GM21717 (cell line): ENCODE results near the gene CREB3.

Experiments
- ATAC-seq: cut with Tn5 transposase; IDR thresholded peaks from one replicate; pipeline ENCODE4 v1.9.1; 2021; ENCODE audit warnings: mild to moderate bottlenecking, moderate library complexity; ENCODE audit not compliant: unreplicated experiment

The CREB3 gene

DNA sequence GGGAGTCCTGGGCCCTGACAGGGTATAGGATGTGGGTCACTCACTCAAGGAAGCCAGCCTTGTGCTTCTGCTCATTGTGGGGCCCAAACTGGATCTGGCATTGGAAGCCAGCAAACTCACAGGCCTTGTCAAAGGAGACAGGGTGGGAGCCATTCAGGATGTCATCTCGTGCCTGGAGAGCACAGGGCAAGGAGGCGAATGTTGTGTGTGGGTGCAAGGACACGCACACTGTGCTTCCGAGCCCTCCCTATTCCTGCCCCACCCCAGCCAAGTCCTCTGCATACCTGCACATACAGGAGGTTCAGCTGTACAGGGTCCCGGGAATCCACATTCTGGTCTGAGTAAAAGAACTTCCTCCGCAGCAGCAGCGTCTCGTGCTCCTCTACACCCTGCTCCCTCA is 8.6 kb upstream of the CREB3 start:
- ATAC-seq: no peak

DNA sequence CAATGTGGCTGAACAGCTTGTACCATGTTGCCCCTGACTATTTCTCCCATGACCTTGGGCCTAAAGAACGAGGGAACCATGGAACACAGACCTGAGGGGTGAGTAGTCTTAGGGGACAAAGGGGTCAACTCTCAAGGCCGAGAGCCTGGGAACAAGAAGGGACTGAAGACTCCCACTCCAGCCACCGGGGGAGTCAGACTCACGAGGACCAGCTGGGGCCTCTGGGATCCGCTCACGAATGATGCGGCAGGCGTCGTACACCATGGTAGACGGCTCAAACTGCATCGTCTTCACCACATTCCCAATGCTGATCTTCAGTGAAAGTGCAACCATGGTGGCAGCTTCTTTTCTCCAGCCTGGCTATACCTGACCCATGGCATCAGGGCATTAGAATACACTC is 7.1 kb upstream of the CREB3 start:
- no peak for ATAC-seq

DNA sequence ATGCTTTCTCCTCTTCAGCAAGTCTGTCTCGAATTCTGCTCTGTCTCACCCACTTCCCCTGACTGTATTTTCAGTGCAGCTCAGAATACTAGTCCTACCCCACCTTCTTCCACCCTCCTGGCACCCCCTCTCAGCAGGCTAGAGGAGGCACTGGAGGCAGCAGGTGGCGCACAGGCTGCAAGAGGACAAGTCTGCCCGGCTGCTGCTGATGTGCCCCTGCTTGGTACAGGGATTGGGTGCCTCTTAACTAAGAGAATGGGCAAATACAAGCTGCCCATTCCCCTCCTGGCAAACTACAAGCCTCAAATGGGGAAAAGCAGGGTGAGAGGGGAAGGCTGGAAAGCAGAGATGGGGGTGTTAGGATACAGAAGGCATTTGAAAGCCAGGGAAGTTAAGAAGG is 5.5 kb upstream of the CREB3 start:
- ATAC-seq: no peak

DNA sequence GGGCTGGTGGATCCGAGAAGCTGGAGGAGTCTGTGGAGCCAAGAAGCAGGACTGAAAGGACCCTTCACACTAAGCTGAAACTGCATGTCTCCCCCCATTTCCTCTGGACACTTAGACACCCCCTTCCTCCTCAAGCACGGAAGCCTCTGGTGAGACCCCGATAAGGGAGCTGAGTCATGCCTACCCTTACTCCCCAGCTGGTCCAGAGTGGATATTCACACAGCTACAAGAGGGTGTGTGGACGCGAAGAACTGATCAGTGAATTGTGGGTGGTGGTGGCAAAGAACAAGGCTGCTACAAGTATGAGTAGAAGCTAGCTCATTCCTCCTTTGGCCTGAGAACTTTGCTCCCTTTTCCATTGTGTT is 4.8 kb upstream of the CREB3 start:
- no peak for ATAC-seq

DNA sequence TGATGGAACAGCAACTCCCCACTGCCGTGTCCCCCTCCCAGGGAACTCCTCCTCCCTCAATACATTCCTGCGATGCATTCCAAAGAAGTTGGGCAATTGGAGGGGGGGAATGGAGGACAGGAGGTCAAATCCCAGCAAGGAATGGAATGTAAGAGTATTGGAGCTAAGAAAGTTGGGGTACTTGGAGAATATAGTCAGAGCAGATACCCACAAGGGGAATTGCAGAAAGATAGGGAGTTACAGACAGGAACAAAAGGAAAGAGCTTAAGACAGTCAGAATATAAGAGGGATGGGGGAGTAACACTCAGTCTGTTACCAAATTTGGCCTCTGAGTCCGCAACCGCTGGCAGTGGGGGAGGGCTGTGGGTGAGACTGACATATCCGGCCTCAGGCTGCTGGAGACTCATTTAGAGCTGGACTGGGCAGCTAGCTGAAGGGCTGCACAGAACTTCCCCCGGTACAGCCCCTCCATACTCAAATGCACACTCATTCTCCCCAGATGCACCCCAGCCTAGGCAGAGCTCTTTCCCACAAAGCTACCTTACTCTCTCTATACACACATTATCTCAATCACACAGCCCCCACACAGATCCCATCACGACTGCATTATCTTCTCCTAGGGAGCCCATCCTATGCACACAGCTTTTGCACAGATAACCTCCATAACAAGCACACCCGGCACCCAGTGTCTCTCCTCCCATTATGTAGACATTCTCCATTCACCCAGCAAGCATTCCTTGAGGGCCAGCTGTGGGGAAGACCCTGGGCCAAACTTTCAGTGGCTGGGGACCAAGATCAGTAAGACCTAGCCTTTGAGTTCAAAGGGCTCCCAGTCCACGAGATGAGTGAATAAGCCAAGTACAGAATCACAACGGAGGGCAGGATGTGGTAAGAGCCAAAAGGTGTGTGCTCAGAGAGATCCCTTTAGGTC is 4.2 kb upstream of the CREB3 start:
- ATAC-seq: no peak

DNA sequence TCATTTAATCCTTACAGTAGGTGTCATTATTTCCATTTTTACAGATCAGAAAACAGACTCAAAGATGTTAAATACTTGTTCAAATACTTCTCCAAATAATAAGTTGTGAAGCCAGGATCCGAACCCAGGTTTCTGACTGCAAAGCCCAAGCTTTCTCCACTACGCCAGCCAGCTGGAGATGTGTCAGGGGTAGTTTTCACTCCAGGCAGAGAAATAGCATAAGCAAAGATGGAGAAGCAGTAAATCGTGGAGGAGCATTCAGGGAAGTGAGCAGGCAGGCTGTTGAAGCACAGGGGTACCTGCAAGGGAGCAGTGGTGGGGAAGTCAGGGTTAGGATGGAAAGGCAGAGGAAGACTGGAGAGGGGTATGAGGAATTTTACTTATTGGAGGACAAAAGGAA is 3.4 kb upstream of the CREB3 start:
- no peak for ATAC-seq

DNA sequence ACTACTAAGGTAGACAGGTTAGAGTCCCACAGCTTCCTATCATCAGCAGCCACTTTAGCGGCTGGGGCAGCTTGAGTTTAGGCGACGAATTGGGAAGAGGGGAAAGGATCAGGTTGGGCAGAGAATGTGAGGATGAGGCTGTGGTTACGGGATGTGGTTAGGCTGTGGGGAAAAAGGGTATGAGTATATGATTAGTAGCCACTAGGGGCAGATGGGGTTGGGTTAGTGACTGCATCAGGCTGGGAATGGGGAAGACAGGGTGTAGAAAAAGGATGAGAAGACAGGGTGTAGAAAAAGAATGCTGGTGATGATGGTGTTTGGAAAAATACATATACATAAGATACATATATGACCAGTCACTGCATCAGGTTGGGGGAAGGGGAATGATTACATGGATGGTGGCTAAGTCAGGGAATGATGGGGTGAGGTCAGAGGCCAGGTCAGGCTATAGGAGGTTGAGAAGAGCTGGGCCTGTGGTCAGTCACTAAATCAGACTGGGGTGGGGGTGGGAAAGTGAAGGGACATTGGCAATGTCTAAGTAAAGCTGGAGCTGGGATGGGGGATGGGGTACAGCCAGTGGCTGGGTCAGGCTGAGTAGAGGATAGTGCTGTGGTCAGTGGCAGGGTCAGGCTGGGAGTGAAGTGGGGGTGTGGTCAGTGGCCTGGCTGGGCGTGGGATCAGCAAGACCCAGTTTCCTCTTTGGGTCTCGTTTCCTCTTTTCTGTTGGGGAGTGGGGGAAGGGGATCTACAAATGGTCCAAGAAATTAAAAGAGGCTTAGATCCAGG is 2.6 kb upstream of the CREB3 start:
- ATAC-seq: no peak

DNA sequence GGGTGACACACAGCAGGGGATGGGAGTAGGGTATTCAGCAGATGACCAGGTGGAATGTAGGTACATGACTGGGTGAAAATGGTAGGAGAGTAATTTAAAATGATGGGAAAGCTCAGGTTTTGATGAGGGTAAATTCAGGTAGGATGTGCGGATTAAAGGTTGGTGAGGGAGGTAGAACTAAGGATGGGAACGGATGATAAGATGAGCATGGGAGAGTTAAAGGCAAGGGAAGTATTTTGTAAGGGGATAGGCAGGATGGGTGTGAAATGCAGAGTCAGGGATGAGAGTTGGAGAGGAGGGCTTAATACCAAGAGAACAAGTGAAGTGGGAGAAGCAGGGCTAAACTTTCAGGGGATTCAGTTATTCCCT is 2.0 kb upstream of the CREB3 start:
- ATAC-seq: no peak

DNA sequence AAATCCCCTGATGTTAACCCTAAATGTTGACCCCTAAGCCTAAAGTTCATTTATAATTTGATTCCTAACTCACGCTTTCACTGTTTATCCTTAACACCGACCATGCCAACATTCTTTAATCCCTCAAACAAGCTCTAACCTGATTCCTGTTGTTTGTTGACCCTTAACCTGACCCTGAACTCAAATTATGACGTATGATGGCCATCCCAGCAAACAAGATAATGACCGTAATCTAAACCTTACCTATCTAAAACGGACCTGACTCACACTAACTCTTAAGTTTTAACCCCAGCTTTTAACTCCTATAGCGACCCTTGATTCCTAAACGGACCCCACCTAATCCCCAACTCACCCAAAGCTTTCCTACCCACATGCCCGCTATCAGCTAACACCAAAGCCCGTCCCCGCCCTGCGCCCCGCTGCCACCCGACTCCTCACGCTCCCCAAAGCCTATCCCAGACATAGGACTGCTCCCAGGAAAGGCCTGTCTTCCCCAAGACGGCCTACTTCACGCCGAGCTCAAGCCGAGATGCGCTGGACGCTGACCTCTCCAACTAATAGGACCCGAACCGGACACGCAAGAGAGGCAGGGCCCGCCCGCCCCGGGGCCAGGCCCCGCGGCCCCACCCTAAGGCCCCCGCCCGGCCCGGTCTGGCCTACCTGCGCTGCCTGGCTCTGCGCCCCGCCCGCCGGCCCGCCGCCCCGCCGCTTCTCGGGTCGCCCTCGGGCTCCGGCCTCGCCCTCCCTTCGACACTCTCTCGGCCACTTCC is 866 bp upstream of the CREB3 start:
- peak; percentile 5 for ATAC-seq

DNA sequence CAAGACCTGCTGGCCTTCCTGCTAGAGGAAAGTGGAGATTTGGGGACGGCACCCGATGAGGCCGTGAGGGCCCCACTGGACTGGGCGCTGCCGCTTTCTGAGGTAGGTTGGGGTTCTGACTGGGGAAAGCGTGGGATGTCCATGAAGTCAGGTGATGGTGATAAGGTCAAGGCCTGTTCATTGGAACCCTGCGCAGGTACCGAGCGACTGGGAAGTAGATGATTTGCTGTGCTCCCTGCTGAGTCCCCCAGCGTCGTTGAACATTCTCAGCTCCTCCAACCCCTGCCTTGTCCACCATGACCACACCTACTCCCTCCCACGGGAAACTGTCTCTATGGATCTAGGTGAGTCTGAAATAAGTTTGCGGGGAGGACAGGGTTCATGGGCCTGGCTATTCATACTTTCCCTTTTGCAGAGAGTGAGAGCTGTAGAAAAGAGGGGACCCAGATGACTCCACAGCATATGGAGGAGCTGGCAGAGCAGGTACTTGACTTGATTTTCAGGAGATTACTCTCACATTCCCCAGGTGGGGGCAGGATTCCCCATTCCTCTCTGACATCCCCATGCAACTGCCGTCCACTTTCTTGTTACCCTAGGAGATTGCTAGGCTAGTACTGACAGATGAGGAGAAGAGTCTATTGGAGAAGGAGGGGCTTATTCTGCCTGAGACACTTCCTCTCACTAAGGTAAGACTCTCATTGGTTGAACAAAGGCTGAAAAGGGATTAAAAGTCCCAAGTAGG is 505 bp downstream of the CREB3 start:
- ATAC-seq: peak; percentile 4

DNA sequence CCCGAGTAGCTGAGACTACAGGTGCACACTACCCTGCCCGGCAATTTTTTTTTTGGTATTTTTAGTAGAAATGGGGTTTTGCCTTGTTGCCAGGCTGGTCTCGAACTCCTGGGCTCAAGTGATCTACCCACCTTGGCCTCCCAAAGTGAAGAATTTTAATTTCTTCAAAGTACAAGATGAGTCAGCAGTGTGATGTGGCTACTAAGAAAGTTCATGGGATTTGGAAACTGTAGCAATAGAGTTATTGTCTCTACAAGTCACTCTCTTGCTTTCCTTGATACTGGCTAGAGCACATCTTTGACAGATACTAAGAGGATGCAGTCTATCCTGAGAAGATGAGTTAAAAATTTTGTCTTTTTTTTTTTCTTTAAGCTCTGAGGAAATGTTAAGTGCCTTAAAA is 1.6 kb downstream of the CREB3 start:
- no peak for ATAC-seq

DNA sequence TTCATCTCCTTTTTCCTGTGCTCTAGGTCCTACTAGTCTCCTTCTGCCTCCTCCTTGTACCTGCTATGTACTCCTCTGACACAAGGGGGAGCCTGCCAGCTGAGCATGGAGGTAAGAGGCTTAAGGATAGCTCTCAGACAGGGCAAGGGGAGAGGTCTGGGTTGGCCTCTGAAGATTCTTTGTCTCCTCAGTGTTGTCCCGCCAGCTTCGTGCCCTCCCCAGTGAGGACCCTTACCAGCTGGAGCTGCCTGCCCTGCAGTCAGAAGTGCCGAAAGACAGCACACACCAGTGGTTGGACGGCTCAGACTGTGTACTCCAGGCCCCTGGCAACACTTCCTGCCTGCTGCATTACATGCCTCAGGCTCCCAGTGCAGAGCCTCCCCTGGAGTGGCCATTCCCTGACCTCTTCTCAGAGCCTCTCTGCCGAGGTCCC is 3.8 kb downstream of the CREB3 start:
- no peak for ATAC-seq

DNA sequence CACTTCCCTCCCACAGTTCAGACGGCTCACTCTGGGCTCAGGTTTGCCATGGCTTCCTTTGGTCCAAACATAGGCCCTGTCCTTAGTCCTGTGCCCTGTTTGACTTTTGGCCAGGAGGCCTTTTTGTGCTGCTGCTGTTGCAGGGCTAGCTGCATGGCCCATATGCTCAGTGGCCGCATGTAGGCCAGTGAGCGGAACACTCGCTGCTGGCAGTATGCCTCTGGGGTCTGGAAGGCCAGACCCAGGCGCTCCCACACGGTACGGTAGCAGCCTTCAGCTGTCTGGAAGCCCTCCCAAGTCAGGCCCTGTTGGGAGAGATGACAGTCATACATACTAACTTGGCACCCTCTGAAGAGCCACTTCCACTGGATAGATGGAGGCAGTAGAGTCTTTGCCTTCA is 4.7 kb downstream of the CREB3 start:
- ATAC-seq: no peak

DNA sequence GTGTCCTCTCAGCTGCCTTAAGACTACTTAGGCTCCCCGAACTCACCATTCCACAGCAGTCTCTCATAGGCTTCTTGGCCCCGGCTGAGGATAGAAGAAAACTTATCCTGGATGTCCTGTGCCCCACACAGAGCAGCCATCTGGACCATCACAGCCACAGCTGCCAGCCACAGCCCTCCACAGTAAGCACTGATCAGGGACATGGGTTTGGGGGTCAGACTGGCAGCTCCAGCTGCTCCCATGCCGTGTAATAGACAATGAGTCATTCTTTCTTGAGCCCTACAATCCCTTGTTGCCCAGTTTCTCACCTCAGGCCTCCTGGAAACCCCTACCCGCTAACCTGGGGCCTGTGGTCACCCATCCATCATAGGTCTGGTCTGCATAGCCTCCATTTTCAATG is 5.7 kb downstream of the CREB3 start:
- no peak for ATAC-seq

DNA sequence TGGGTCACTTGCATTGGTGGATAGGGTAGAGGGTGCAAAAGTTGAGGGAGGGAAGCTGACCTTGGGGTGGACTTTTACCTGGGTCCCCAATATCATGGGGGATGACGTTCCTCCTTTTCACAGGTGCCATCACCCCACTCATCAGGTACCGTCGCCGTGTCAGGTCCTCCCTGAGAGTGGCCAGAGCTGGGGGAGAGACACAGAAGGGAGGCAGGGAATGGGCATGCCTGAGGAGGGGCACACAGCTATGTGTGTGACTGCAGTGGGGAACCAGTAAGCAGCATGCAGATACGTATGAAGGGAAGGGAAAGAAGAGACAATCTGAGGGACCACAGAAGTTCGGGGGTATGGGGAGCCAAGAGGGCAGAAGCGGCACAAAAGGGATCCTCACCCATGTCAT is 6.5 kb downstream of the CREB3 start:
- ATAC-seq: no peak

DNA sequence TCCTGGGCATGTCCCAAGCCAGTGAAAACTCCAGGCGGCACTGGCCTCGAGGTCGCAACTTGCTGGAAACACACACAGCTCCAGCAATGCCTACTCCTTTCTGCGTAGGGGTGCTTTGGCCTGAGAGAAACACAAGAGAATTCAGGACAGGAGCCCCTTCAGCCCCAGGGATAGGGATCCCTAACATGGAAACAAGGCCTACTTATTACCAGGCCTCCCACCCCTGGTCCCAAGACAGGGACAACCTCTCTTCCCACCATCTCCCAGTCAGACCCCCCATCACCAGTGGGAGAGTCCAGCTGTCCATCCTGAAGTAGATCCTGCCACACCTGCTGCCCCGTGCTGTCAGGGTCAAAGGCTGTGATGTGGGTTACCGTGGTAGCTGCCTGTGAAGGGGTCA is 7.8 kb downstream of the CREB3 start:
- ATAC-seq: no peak

DNA sequence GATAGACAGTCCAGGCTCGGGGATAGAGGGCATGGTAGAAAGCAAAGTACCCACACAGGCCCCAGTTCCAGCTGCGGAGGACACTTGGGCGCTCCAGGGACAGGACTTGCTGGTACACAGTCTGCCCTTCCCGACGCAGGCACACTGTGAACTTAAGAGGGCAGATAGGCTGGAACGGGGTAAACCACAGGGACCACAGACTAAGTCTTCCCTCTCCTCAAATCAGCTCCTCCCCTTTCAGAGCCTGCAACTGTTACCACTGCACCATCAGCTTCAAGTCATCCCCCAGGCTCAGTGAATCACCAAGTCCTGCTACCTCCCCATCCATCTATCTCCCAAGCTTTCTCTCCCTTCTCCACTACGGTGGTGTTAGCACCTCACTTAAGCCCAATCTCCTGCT is 9.3 kb downstream of the CREB3 start:
- no peak for ATAC-seq

DNA sequence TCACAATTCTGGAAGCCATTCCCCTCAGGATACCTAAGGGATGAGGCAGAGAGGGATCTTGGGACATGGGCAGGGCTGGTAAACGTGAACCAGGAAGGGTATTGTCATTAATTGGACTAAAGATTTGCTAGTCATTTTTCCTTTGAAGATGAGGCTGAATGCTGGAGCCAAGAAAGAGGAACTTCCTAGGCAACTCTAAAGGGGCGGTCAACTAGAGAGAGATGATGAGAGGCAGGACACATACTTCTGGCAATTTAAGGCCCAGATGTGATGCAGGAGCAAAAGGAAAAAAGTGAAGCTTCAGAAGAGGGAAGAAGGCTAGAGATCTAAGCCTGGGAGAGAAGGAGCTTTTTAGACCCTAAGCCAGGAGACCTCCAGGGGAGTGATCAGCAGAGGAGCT is 11.0 kb downstream of the CREB3 start:
- ATAC-seq: no peak

DNA sequence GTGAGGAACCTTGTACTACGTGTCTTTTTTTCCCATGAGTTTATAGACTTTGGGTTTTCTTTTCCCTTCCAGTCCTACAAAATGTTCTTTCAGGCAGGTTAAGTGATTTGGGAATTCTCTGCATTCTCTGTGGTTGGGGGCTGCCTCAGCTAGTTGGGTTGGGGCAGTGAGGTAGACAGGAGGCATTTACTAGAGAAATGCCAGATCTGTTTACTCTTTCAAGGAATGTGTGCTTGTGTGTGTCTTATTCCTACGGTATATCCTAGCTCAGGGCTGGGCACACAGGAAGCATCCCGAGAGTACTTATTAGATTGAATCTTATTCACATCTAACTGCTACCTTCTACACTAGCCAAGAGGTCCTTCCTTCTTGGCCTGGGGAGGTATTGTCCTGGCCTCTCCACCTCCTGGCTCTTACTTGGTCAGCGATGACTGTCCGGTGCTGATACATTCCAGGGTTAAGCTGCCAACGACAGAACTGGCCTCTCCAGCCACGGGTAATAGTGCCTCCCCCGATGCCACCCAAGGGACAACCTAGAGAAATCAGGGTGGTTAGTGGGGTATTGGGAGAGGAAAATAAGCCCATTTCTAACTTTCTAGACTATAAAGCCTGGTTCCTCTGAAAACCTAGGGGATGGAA is 11.5 kb downstream of the CREB3 start:
- ATAC-seq: no peak

DNA sequence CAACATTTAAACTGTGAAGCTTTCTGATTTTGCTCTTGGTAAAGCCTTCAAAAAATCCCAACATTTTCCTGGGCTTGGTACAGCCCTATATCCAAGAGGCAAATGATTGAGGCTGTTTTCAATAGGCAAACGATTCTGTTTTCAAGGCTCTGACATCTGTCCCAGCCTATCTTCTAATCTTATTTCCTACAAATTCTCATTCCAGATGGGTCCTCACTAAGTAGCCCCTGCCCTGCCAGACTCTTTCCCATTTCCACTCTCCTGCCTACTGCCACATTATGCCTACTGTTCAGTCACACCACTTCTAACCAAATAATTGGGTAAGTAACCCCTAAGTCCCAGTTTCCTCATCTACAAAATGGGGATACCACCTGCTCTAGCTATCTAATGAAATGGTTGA is 13.1 kb downstream of the CREB3 start:
- ATAC-seq: no peak
